ENCODE measurements around the gene SYNDIG1. TPM values are rescaled to one million over a fixed set of nuclear protein-coding genes. Genes with fewer than 3 reads are reported as not detected.

Gene SYNDIG1
- not detected for total RNA-seq

DNA sequence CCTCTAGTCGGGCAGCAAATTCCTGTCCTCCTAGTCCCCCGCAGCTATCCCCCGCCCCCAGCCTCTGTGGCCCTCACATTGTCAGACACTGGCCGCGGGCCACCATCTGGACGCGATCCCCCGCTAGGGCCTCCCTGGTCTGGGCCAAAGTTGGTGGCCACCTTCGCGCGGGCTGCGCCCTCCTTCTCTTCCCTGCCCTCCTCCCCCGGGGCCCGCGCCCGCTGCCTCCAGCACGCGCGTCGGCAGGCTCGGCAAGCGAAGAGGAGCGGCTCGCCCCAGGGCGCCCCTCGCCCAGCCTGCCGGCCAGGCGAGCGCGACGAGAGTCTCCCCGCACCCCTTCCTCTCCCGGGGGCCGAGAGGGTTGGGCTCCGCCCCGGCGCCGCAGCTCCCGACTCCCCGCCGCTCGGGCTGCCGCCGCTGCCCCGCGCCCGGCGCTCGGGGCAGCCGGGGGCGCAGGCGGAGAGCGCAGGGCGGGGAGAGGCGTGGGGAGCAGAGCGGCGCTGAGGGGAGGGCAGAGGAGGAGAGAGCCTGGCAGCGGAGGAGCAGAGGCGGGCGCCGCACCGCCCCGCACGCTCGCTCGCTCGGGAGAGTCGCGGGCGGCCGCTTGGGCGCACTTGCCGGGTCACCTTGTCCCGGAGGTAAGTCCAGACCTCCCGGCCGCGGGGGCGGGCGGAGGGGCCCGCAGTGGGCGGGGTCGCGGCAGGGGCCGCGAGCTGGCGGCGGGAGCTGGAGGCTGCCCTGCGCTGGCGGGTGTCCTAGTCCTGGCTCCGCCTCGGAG, at the start of gene SYNDIG1:
SYNDIG1 (plus strand) TSS at position 514 of the 778 bp plus-strand sequence. CDS start 73,469 bp downstream, outside the sequence.
- H3K27ac Mint-ChIP-seq: no peak within 1 kb of the TSS
- H3K9me3 Mint-ChIP-seq (ENCODE audit: low read depth): no peaks in the 10 kb centered on the region
- no peaks in the 10 kb centered on the region for H3K4me1 Mint-ChIP-seq
- ATAC-seq (no peak), DNase-seq (no peak)
- H3K36me3 Mint-ChIP-seq: no peaks in the 10 kb centered on the region
- H3K4me3 Mint-ChIP-seq: no peak within 1 kb of the TSS
- peaks cover 67% of the 10 kb centered on the region for H3K27me3 Mint-ChIP-seq
- CTCF ChIA-PET: no interaction called here

- peaks cover 3% of the 10 kb centered on the region for H3K27me3 Mint-ChIP-seq
- CTCF ChIA-PET: no interaction called here
- H3K9me3 Mint-ChIP-seq (ENCODE audit: low read depth): peaks cover 2% of the 10 kb centered on the region
- no peak overlapping the region for H3K27ac Mint-ChIP-seq
- DNase-seq (no peak), ATAC-seq (no peak)
- no peaks in the 10 kb centered on the region for H3K4me1 Mint-ChIP-seq
- H3K4me3 Mint-ChIP-seq: no peak overlapping the region
- H3K36me3 Mint-ChIP-seq: no peaks in the 10 kb centered on the region
Measured at GRCh38 chr20:24419786-24420185, 49.6 kb upstream of the SYNDIG1 start.

DNA sequence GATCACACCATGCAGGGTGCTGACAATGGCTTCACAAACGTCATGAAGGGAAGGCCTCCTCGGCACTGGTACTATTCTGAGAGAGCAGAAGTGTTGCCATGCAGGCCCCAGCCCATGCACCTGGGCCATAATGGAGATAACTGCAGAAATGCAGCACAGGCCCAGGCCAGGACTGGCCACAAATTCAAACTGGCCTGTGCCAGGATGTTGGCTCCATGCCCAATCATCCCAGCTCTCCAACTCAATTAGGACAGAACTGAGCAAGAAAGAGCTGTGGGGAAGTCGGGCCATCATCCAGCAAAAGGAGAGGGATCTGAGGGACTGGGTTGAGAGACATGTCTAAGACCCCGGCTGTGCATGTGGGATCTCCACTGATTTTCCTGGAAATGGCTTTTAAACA, 48.9 kb upstream of the SYNDIG1 start:
- no peaks in the 10 kb centered on the region for H3K36me3 Mint-ChIP-seq
- no peak overlapping the region for H3K27ac Mint-ChIP-seq
- no peaks in the 10 kb centered on the region for H3K4me1 Mint-ChIP-seq
- DNase-seq (no peak), ATAC-seq (no peak)
- peaks cover 3% of the 10 kb centered on the region for H3K27me3 Mint-ChIP-seq
- CTCF ChIA-PET: no interaction called here
- H3K9me3 Mint-ChIP-seq (ENCODE audit: low read depth): peaks cover 2% of the 10 kb centered on the region
- no peak overlapping the region for H3K4me3 Mint-ChIP-seq

GRCh38 chr20:24421071-24421470, 48.4 kb upstream of the SYNDIG1 start:
- Mint-ChIP-seq H3K9me3 (ENCODE audit: low read depth) (peaks cover 2% of the 10 kb centered on the region), H3K4me3 (no peak overlapping the region), H3K36me3 (no peaks in the 10 kb centered on the region), H3K4me1 (no peaks in the 10 kb centered on the region), H3K27me3 (peaks cover 5% of the 10 kb centered on the region), H3K27ac (no peak overlapping the region)
- ATAC-seq (no peak), DNase-seq (no peak)
- CTCF ChIA-PET: no interaction called here

- DNase-seq: no peak
- Mint-ChIP-seq H3K36me3 (no peaks in the 10 kb centered on the region), H3K4me3 (no peak overlapping the region), H3K4me1 (no peaks in the 10 kb centered on the region), H3K27ac (no peak overlapping the region), H3K27me3 (peaks cover 5% of the 10 kb centered on the region), H3K9me3 (ENCODE audit: low read depth) (no peaks in the 10 kb centered on the region)
- ATAC-seq: no peak
- CTCF ChIA-PET: no interaction called here
Measured at GRCh38 chr20:24422091-24422760, 47.2 kb upstream of the SYNDIG1 start.

- H3K4me3 Mint-ChIP-seq: no peak overlapping the region
- peaks cover 5% of the 10 kb centered on the region for H3K27me3 Mint-ChIP-seq
- ATAC-seq: no peak
- H3K9me3 Mint-ChIP-seq (ENCODE audit: low read depth): no peaks in the 10 kb centered on the region
- no peak overlapping the region for H3K27ac Mint-ChIP-seq
- DNase-seq: no peak
- CTCF ChIA-PET: no interaction called here
- H3K4me1 Mint-ChIP-seq: no peaks in the 10 kb centered on the region
- H3K36me3 Mint-ChIP-seq: no peaks in the 10 kb centered on the region
Measured at GRCh38 chr20:24423390-24424313, 45.8 kb upstream of the SYNDIG1 start.

- no peak overlapping the region for H3K4me3 Mint-ChIP-seq
- H3K9me3 Mint-ChIP-seq (ENCODE audit: low read depth): no peaks in the 10 kb centered on the region
- no peaks in the 10 kb centered on the region for H3K4me1 Mint-ChIP-seq
- DNase-seq: no peak
- CTCF ChIA-PET: no interaction called here
- H3K27ac Mint-ChIP-seq: no peak overlapping the region
- no peak for ATAC-seq
- H3K36me3 Mint-ChIP-seq: no peaks in the 10 kb centered on the region
- H3K27me3 Mint-ChIP-seq: peaks cover 5% of the 10 kb centered on the region
Measured at GRCh38 chr20:24425523-24426135, 43.8 kb upstream of the SYNDIG1 start.

- DNase-seq: no peak
- Mint-ChIP-seq H3K4me1 (no peaks in the 10 kb centered on the region), H3K27ac (no peak overlapping the region), H3K27me3 (peaks cover 5% of the 10 kb centered on the region), H3K4me3 (no peak overlapping the region), H3K36me3 (no peaks in the 10 kb centered on the region), H3K9me3 (ENCODE audit: low read depth) (no peaks in the 10 kb centered on the region)
- CTCF ChIA-PET: no interaction called here
- no peak for ATAC-seq
Measured at GRCh38 chr20:24431279-24432045, 38.0 kb upstream of the SYNDIG1 start.

DNA sequence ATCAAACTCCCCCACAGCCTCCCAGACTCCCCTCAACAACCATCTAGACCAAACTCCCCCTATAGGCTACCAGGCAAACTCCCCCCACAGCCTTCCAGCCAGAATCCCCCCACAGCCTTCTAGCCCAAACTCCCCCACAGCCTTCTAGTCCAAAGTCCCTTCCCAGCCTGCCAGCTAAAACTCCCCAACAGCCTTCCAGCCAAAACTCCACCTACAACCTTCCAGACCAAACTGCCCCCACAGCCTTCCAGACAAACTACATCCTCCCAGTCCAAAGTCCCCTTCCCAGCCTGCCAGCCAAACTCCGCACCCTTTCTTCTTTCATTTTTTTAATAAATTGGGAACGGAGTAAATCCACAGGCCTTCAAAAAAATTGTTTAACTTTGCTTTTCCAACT, 37.4 kb upstream of the SYNDIG1 start:
- H3K4me1 Mint-ChIP-seq: no peaks in the 10 kb centered on the region
- no peak overlapping the region for H3K4me3 Mint-ChIP-seq
- ATAC-seq: no peak
- no peaks in the 10 kb centered on the region for H3K36me3 Mint-ChIP-seq
- no peak overlapping the region for H3K27ac Mint-ChIP-seq
- no peaks in the 10 kb centered on the region for H3K9me3 Mint-ChIP-seq (ENCODE audit: low read depth)
- peaks cover 5% of the 10 kb centered on the region for H3K27me3 Mint-ChIP-seq
- no peak for DNase-seq
- CTCF ChIA-PET: no interaction called here

- Mint-ChIP-seq H3K27ac (no peak overlapping the region), H3K9me3 (ENCODE audit: low read depth) (no peaks in the 10 kb centered on the region), H3K4me3 (no peak overlapping the region), H3K4me1 (no peaks in the 10 kb centered on the region), H3K27me3 (peaks cover 5% of the 10 kb centered on the region), H3K36me3 (no peaks in the 10 kb centered on the region)
- DNase-seq (no peak), ATAC-seq (no peak)
- CTCF ChIA-PET: no interaction called here
Measured at GRCh38 chr20:24436160-24436559, 33.3 kb upstream of the SYNDIG1 start.

- no peak overlapping the region for H3K4me3 Mint-ChIP-seq
- H3K36me3 Mint-ChIP-seq: no peaks in the 10 kb centered on the region
- CTCF ChIA-PET: no interaction called here
- no peaks in the 10 kb centered on the region for H3K9me3 Mint-ChIP-seq (ENCODE audit: low read depth)
- H3K27ac Mint-ChIP-seq: no peak overlapping the region
- H3K27me3 Mint-ChIP-seq: peaks cover 5% of the 10 kb centered on the region
- DNase-seq (no peak), ATAC-seq (no peak)
- H3K4me1 Mint-ChIP-seq: no peaks in the 10 kb centered on the region
Measured at GRCh38 chr20:24437196-24438082, 32.0 kb upstream of the SYNDIG1 start.

- H3K9me3 Mint-ChIP-seq (ENCODE audit: low read depth): no peaks in the 10 kb centered on the region
- no peaks in the 10 kb centered on the region for H3K36me3 Mint-ChIP-seq
- ATAC-seq (no peak), DNase-seq (no peak)
- H3K27ac Mint-ChIP-seq: no peak overlapping the region
- peaks cover 5% of the 10 kb centered on the region for H3K27me3 Mint-ChIP-seq
- CTCF ChIA-PET: no interaction called here
- H3K4me3 Mint-ChIP-seq: no peak overlapping the region
- H3K4me1 Mint-ChIP-seq: no peaks in the 10 kb centered on the region
Measured at GRCh38 chr20:24438331-24438730, 31.1 kb upstream of the SYNDIG1 start.
